Gastroesophageal sphincter (tissue), 3 donors: Measurements from ENCODE around the gene HIP1.

ENCODE experiments used
- CTCF ChIP-seq, 4 experiments: fragments of 200-600 bp in 2 of 4; fragments of 450-650 bp in 2 of 4; sonication (generic) in 1 of 4; IDR thresholded peaks; one replicate each; pipeline ENCODE4 v1.5.1; 2017 to 2019; ENCODE audit warnings: antibody characterized with exemption in 4 of 4, mild to moderate bottlenecking in 2 of 4, moderate library complexity in 2 of 4
- POLR2AphosphoS5 ChIP-seq: sonication (generic); formaldehyde crosslinking; IDR thresholded peaks from one replicate; pipeline ENCODE4 v1.6.1; 2017; ENCODE audit warnings: antibody characterized with exemption

DNA sequence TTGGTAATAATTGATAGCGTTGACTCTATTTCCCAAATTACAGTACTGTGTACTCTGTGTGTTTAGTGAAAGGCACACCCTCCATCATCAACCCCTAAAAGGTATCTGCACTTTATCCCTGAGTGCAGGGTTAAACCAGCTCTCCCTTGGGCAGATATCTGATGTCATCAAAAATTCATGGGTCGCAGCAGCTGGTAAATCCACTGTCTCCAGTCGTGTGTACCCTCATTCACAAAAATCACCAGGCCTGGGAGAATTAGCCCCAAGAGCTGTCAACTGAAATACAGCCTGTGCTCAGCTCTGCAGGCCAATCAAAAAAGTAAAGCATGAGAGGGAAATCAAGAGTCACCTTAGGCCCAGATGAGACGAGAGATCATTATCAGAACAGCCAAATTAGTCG, 103.7 kb downstream of the HIP1 start:
- TF ChIP-seq CTCF (IDR thresholded peaks at IDR 0.05): no peak
- TF ChIP-seq POLR2AphosphoS5: no peak
